Stimulated activated CD8-positive, alpha-beta memory T cell treated with anti-CD3 and anti-CD28 coated beads, Interleukin-12 subunit alpha, Interleukin-12 subunit beta, amount 100 ng/mL, for 24 hours (primary cell): ENCODE results near the gene SYVN1.
A peak's percentile ranks its signal among the peaks of the same experiment; 100 is the strongest.
"Not testable (repeated sequence)": the region's sequence is repeated elsewhere in the genome, so short reads cannot be mapped to it uniquely, and the experiment has no call there.

ENCODE experiments used
- DNase-seq: peaks from one replicate; pipeline ENCODE4 v3.0.0-alpha.2; 2020; ENCODE audit errors: extremely low read depth

Gene SYVN1

DNA sequence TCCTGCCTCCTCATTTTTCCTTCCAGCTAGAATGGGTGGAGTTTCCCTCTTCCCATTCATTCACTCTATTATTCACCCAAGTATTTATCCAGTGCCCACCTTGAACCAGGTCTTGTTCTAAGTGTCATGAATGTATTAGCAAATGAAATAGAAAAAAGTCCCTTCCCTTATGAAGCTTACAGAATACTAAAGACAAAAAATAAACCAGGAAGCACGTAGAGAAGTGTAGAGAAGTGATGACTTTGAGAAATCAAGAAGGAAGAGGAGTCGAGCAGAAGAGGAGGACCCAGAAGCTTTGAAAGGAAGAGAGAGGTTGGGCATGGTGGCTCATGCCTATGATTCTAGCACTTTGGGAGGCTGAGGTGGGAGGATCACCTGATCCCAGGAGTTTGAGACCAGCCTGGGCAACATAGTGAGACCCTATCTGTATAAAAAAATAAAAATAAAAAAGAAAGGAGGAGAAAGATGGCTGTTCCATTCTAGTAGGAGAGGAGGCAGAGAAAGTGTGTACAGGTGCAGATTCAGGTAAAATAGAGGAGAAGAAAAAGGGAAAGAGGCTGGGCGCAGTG, 17.1 kb upstream of the SYVN1 start:
- DNase-seq, result no peak

DNA sequence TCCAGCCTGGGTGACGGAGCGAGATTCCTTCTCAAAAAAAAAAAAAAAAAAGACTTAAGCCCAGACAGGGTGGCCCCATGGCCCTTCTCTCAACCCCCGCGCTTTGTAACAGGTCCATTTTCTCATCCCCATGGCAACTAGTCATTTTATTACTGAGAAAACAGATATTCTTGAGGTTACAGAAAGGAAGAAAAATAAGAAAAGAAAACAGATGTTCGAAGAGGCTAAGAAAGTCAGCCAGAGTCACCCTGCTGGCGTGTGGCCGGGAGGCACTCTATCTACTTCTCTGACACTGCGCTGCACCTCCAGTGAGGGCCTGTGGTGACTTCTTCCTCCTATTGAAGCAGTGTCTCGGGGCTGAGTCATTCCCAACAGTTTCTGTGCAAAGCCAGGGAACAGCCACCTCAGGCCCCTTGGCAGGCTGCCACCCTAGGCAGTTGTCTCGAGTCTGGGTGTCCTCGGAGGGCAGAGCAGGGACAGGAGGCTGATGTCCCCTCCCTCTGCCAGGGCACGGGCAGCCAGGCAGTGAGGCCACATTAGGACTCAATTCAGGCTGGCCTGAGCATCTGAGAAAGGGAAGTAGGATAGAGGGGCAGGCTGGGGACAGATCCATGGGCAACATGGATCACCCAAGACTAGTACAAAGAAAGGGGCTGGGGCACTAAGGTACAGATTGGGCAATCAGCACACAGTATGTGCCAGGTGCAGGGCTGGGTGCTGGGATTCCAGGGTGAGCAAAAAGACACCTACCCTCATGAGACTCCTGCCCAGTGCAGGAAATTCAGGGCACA, 16.4 kb upstream of the SYVN1 start:
- DNase-seq, result no peak

DNA sequence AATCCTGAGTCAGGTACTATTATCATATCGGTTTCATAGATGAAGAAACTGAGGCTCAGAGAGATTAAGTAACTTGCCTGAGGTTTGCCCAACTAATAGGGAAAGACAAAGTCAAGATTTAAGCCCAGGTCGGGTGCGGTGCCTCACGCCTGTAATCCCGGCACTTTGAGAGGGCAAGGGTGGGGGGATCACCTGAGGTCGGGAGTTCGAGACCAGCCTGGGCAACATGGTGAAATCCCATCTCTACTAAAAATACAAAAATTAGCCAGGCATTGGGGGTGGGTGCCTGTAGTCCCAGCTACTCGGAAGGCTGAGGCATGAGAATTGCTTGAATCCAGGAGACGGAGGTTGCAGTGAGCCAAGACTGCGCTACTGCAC, 15.8 kb upstream of the SYVN1 start:
- DNase-seq, result not testable (repeated sequence)

DNA sequence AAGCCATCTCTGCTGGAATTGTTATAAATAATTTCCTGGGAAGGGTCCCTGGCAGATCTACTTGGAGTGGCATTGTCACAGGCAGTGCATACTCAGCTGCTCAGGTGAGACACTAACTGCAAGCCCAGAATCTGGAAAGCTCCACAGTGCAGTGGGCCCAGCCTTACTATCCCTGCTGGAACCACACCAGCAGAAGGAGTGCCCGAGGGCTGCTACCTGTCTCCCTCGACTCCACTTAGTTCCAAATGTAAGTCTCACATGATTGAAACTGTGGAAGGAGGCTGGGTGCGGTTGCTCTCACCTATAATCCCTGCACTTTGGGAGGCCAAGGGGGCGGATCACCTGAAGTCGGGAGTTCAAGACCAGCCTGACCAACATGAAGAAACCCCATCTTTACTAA, 14.3 kb upstream of the SYVN1 start:
- DNase-seq, result no peak

DNA sequence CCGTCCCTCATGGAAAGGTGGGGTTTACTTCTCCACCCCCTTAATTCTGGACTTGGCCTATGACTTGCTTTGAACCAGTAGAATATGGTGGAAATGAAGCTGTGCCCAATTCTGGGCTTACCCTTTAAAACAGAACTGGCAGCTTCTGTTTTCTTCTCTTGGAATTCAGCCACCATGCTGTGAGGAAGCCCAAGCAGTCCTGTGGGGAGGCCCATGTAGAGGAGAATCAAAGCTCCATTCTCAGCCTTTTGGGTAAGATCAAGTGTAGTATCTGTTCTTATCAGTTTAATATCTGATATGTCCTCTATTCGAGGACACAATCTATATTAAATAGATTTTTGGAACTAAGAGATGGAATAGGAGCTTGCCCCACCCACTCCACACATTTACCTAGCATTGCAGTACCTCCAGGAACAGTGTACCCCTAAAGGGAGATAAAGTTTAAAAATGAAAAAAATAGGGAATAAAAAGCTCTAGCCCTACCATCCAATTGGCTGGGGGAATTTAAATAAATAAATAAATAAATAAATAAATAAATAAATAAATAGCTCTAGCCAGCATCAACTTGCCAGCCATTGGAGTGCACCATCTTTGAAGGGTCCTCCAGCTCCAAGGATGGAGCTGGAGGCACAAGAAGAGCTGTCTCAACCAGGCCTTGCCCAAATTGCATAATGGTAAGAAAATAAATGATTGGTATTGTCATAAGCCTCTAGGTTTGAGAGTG, 13.2 kb upstream of the SYVN1 start:
- DNase-seq, result no peak

DNA sequence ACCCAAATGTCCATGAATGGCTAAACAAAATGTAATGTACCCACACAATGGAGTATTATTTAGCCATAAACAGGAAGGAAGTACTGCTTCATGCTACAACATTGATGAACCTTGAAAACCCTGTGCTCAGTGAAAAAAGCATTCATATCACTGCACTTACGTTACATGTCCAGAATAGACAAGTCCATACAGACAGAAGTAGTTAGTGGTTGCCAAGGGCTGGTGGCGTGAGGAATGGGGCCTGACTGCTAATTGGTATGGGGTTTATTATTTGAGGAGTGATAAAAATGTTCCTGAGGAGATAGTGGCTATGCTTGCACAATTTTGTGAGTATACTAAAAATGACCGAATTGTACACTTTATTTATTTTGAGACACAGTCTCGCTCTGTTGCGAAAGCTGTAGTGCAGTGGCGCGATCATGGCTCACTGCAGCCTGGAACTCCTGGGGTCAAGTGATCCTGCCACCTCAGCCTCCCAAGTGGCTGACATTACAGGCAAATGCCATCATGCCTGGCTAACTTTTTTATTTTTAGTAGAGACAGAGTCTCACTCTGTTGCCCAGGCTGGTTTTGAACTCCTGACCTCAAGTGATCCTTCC, 7.7 kb upstream of the SYVN1 start:
- no peak for DNase-seq

DNA sequence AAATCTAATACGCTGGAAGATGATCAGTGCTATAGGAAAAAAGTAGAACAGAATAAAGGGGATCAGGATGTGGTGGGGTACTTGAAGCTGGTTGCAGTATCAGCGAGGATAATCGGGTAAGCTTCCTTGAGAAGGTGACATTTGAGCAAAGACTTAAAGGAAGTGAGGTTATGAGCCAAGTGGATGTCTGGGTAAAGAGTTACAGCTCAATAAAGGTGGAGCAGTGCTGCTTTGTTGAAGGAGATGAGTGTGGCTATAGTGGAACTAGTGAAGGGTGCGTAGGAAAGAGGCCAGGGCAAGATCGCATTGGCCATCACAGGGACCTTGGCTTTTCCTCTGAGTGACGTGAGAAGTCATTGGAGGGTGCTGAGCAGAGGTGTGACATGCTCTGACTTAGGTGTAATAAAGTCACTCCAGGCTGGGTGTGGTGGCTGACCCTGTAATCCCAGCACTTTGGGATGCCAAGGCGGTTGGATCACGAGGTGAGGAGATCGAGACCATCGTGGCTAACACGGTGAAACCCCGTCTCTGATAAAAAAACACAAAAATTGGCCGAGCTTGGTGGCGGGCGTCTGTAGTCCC, 2.3 kb upstream of the SYVN1 start:
- no peak for DNase-seq

DNA sequence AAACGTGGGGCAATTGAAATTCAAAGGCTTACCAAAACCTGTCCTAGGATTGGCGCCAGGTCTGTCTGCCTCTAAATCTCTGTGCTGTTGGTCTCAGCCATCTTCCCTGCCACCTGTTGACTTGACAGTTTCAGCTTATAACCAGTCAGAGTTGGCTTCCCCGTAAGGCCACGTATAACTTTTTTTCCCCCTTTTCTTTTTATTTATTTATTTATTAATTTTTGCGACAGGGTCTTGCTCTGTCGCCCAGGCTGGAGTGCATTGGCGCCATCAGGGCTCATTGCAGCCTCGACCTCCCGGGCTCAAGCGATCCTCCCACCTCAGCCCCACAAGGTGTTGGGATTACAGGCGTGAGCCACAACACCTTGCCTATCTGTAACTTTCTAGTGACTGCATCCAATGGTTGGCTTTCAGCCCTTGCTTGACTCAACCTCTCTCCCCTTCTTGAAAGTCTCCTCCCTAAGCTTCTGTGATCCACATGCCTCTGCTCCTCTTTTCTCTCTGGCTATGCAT, 1.4 kb upstream of the SYVN1 start:
- DNase-seq, result no peak

DNA sequence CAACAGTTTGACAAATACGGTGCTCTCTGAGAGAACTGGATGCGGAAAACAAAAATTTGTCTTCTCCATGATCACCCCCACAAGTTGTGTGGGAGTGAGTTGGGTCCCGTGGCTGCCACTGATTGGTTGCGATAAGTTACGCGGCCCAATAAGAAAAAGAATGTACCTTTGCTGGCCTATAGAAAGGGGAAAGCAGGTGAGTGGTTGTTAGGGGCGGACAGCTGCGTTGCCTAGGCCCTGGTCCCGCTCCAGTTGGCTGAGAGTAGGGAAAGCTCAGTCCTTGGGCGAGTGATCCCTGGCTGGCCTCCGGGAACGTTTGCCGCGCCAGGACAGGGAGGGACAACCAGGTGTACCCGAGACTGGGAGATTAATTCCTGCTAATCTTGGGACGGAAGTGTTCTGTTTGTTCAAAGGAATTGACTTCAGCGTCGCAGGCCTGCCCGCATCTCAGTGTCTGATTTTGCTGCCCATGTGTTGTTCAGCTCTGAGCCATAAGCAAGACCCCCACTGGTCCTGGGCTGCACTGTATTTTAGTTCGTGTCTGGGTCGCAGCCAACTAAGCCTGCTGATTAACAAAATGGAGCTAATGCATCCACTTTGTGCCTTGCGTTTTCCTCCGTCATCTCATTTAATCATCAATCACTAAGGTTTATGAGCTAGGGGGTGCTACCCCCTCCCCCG, 773 bp upstream of the SYVN1 start:
- peak; percentile 59 for DNase-seq

DNA sequence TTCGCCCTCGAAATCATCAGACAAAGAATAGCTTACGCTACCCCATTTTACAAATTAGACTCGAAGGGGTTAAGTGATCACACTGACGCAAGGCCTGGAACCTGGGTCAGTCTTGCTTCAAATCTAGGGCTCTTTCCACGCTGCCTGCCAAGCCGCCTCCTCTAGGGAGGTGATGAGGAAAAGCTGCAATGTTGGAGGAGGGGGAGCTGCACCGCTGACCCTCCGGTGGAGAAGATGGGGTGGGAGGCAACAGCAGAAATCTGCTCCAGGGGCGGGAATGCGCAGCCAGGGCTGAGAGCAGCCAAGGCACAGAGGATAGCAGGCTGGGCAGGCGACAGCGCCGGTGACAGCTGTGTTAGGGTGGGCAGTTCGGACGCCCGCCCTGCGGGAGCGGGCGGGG, 595 bp downstream of the SYVN1 start:
- no peak for DNase-seq

DNA sequence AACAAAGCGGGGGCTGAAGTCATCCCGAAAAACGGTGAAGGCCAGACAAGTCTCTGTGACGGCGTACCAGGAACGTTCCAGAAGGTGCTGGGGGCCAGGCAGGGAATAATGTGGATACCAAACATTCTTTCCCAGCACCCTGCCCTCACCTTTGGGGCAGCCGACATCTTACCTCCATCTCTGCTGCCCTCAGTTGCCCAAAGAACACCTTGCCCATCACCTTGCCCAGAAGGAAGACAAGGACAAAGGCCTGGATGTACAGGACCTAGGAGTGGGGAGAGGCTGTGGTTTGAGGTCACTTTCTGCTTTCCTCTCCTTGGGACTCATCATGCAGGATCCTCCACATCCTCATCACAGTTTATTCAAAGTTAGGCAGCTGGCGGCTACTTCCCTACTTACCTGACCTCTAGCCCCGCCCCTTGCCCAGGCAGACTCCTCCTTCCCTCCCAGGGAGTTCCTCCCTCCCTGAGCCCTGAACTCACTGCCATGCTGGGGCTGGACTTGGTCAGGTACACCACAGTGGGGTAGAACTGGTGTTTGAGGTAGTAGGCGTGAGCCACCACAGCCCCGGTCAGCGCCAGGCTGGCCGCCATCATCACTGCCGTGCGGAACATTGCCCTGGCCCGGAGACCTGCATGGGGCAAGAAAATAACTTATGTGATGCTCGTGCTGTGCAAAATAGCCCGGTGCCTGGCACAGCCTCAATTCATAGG, 1.2 kb downstream of the SYVN1 start:
- no peak for DNase-seq

DNA sequence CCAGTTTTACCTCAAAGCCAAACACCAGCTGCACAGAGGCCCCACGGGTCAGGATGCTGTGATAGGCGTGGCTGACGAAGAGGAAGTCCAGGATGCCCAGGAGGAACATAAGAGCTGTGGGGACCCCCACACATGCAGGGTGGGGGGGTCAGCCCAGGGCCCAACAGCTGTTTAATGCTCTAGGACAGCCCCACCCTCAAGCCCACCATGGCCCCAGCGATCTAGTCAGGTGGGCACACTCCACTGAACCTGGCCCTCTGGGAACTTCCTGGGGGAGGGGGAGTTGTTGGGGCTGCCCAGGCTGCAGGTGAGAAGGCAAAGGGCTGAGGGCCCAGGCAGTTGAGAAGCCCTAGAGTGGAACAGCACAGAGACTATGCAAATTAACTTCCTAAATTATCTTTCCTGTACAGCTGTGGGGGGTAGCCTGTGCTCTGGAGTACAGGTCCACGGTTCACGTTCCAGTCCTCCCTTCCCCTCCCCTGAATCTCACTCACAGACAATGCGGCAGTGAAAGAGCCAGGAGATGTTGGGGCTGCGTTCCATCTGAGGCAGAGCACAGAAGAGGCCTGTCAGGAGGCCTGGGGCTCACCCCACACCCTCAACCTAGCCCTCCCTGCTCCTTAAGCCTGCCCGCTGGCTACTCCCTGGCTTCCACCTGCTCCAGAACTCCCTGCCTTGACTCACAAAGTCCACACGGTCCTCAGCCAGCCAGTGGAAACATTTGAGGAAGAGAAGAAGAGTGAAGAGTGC, 1.9 kb downstream of the SYVN1 start:
- DNase-seq, result no peak

DNA sequence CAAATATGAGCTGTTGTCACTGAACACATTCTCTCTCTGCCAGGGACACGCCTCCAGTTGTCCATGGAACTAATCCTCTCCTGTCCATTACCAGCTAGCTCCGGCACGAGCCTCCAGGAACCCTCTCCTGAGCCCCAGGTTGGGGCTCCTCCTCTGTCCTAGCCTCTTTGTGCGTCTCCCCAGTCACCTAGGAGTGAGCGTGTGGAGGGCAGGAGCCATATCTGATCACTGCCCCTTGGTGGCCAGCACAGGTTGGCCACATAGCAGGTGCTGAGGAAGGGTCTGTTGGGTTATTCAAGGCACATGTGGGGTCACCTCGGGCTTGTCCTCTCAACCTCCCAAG, 2.5 kb downstream of the SYVN1 start:
- DNase-seq, result no peak

DNA sequence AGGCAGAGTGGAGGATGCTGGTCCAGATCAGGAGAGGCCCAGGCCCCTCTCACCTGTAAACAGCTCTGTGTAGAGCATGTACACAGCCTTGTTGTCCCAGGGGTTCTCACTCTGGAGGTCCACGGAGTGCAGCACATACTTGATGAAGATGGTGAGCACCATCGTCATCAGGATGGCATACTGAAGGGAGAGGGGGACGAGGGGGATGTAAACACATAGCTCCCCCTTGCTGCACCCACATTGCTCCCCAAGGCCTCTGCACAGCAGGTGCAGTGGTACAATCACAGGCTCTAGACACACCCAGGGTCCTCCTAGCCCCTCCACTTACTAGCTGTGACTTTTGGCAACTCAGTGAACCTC, 2.9 kb downstream of the SYVN1 start:
- no peak for DNase-seq

DNA sequence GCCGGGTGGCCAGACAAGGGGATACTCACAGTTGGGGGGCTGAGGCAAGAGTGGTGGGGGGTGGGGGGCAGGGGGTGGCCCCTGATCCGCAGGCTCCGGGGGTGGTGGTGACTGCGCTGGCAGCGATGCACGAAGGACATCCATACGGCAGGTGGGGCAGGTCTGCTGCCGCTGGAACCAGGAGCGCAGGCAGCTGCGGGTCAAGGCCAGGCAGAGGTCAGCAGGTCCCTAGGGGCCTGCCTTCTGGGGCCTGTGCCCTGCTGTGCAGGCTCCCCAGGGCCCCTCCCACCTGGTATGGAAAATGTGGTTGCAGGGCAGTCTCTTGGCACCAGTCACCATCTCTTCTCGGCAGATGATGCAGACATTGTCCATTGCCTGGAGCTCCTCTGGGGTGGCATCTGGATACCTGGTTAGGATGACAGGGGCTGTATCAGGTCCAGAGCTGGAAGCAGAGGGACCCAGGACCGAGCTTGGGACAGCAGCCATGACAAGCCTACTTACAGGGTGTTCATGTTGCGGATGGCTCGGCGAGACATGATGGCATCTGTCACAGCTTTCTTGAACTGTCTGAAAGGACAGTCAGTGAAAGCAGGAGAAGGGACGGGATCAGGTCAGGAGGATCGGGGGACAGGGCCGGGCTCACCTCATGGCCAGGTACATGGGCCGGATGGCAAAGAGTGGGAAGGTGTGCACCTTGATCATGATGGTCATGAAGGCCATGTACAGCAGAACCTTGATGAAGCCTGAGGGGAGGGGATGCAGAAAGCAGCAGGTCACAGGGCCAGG, 3.5 kb downstream of the SYVN1 start:
- DNase-seq, result no peak

DNA sequence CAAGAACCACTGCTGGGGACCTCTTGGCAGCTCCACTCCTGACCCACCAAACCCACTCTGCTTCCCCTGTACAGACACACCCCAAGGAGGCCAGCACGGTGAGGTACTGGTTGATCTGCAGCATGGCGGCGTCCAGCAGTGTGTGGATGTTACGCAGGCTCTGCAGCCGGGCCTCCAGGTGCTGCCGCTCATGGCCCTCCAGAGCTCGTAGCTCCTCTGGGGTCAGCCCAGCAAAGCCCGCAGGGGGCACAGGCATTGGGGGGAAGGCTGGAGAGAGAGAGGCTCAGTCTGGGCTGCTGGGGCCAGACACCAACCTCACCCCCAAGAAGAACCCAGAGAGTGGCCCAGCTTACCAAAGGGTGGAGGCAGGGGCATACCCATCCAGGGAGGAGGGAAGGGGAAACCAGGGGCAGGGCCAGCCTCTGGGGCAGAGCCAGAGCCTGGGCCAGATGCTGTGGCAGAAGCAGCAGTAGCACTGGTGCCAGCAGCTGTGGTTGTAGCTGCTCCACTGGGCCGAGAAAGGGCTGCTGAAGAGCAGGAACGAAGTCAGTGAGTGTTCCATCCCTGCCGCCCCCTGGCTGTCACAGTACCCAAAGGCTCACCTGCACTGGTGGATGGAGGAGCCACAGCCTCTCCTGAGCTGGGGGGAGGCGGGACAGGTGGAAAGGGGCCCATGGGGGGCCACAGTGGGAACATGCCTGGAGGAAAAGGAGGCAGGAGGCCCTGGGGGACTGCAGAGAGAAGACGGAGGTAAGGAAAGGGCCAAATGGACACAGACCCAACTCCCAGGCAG, 4.5 kb downstream of the SYVN1 start:
- no peak for DNase-seq

DNA sequence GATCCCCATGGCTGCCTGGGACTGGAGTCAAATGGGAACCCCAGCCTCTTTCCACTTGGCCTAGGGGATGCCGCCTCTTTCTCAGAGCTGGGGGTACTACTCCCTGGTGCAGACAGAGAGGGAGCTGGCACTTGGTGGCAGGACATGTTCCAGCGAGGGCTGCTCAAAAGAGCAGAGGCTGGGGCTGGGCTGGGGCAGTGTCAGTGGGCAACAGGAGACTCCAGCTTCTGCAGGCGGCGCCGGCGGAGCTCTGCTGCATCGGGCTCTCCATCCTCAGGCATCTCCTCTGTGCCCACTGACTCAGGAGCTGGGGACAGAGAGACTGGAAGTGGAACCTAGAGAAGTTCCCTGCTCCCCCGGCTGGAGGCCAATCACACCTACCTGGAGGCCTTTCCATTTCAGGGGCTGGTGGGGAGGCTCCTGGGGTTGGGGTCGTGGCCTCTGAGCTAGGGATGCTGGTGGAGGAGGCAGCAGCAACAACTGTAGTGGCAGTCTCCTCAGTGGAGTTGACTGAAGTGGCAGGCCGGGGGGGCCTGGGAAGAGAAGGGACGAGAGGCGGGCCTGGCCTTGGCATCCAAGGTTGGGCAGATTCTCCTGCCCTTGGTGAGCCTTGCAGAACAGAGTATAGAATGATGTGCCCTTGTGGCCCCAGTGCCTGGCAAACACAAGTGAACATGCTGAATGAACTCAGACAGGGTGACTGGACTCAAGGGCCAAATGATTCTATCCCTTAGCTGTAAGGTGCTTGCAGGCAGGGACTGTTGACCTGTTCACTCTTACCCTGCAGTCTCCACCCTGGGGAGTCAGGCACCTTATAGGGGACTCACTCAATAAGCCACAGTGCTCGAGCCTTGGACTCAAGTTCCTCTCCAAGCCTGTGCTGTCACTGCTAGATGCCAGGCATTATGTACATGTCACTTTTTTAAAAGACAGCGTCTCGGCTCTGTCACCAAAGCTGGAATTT, 5.9 kb downstream of the SYVN1 start:
- DNase-seq, result no peak
